Endothelial cell (in vitro differentiated cells): Measurements from ENCODE around the gene DCTN3. TPM values are rescaled to one million over a fixed set of nuclear protein-coding genes. Genes with fewer than 3 reads are reported as not detected.

ENCODE experiments used
- DNase-seq: peaks from one replicate; pipeline ENCODE4 v3.0.0; 2021; ENCODE audit warnings: low spot score
- H3K27ac Mint-ChIP-seq: one replicate; pipeline ENCODE4 v1.8.0; 2021; ENCODE audit warnings: mixed read lengths, inconsistent platforms; ENCODE audit not compliant: unreplicated experiment
- H3K27me3 Mint-ChIP-seq: one replicate; pipeline ENCODE4 v1.8.0; 2021; ENCODE audit warnings: mild to moderate bottlenecking, moderate library complexity, mixed read lengths, inconsistent platforms; ENCODE audit not compliant: unreplicated experiment
- H3K36me3 Mint-ChIP-seq: one replicate; pipeline ENCODE4 v1.8.0; 2021; ENCODE audit warnings: mild to moderate bottlenecking, low read depth, mixed read lengths, inconsistent platforms; ENCODE audit not compliant: unreplicated experiment
- H3K4me1 Mint-ChIP-seq: one replicate; pipeline ENCODE4 v1.8.0; 2021; ENCODE audit warnings: mild to moderate bottlenecking, mixed read lengths, inconsistent platforms; ENCODE audit not compliant: unreplicated experiment
- H3K4me3 Mint-ChIP-seq: one replicate; pipeline ENCODE4 v1.8.0; 2021; ENCODE audit warnings: mild to moderate bottlenecking, mixed read lengths, inconsistent platforms; ENCODE audit not compliant: unreplicated experiment
- H3K9me3 Mint-ChIP-seq: one replicate; pipeline ENCODE4 v1.8.0; 2021; ENCODE audit warnings: mixed read lengths, inconsistent platforms; ENCODE audit not compliant: unreplicated experiment
- CTCF ChIP-seq: fragments of 200-600 bp; sonication (generic); IDR thresholded peaks from one replicate; pipeline ENCODE4 v1.5.0; 2021; ENCODE audit warnings: antibody characterized with exemption; ENCODE audit not compliant: unreplicated experiment
- total RNA-seq: library from RNA; stranded (reverse); fragmentation: NEBNext Ultra II Directional; extraction: Animal tissue kit (Norgen Biotek cat#: 25700); gene quantifications from one replicate; pipeline ENCODE4 v1.2.1, GENCODE V29; 2021; ENCODE audit not compliant: unreplicated experiment

The DCTN3 gene
- total RNA-seq, 1 donor from 2014 or later: 81.5 TPM

- H3K27me3 Mint-ChIP-seq: peaks cover under 1% of the 10 kb centered on the region
- TF ChIP-seq CTCF: no peak
- no peak overlapping the region for H3K4me3 Mint-ChIP-seq
- peaks cover 10% of the 10 kb centered on the region for H3K4me1 Mint-ChIP-seq
- H3K36me3 Mint-ChIP-seq: no peaks in the 10 kb centered on the region
- no peak for DNase-seq
- H3K9me3 Mint-ChIP-seq: no peaks in the 10 kb centered on the region
- H3K27ac Mint-ChIP-seq: no peak overlapping the region
Measured at GRCh38 chr9:34599546-34599945, 20.7 kb downstream of the DCTN3 start.

- no peak for TF ChIP-seq CTCF
- H3K4me3 Mint-ChIP-seq: no peak overlapping the region
- no peak for DNase-seq
- H3K27me3 Mint-ChIP-seq: peaks cover 15% of the 10 kb centered on the region
- no peaks in the 10 kb centered on the region for H3K9me3 Mint-ChIP-seq
- peaks cover 7% of the 10 kb centered on the region for H3K36me3 Mint-ChIP-seq
- no peak overlapping the region for H3K27ac Mint-ChIP-seq
- peaks cover 17% of the 10 kb centered on the region for H3K4me1 Mint-ChIP-seq
Measured at GRCh38 chr9:34594177-34594576, 26.1 kb downstream of the DCTN3 start.

DNA sequence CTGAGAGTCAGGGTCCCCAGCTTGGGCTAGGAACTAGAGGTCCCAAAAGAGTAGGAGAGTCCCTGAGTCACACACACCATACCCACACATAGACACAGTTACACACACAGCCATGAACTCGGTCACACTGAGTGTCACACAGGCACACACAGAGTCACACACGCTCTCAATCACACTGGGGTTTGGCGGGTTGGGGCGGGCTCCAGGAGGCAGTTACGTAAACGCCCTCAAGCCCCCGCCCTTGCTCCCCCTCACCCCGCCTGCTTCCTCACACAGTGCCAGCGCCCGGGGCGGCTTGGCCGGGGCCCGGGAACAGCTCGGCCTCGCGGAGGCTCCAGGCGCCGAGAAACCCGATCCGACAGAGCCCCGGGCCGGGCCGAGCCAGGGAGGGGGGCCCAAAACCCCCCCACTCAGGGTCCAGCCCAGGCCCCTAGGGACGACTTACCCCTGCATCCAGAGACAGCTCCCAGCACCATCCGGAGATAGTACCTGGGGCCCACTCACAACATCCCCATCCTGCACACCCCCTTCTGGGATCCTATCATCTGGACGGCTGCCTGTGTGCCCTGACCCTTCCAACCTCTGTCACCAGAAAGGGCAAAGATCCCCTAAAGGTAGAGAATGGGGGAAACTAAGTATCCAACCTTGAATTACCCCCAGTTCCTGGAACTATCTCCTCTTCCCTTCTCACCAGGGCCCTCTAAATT is 27.2 kb downstream of the DCTN3 start:
- H3K4me1 Mint-ChIP-seq: peaks cover 25% of the 10 kb centered on the region
- TF ChIP-seq CTCF: no peak
- H3K9me3 Mint-ChIP-seq: no peaks in the 10 kb centered on the region
- H3K4me3 Mint-ChIP-seq: peak overlapping the region; percentile 57
- H3K27me3 Mint-ChIP-seq: peaks cover 25% of the 10 kb centered on the region
- no peak for DNase-seq
- H3K36me3 Mint-ChIP-seq: peaks cover 14% of the 10 kb centered on the region
- no peak overlapping the region for H3K27ac Mint-ChIP-seq

DNA sequence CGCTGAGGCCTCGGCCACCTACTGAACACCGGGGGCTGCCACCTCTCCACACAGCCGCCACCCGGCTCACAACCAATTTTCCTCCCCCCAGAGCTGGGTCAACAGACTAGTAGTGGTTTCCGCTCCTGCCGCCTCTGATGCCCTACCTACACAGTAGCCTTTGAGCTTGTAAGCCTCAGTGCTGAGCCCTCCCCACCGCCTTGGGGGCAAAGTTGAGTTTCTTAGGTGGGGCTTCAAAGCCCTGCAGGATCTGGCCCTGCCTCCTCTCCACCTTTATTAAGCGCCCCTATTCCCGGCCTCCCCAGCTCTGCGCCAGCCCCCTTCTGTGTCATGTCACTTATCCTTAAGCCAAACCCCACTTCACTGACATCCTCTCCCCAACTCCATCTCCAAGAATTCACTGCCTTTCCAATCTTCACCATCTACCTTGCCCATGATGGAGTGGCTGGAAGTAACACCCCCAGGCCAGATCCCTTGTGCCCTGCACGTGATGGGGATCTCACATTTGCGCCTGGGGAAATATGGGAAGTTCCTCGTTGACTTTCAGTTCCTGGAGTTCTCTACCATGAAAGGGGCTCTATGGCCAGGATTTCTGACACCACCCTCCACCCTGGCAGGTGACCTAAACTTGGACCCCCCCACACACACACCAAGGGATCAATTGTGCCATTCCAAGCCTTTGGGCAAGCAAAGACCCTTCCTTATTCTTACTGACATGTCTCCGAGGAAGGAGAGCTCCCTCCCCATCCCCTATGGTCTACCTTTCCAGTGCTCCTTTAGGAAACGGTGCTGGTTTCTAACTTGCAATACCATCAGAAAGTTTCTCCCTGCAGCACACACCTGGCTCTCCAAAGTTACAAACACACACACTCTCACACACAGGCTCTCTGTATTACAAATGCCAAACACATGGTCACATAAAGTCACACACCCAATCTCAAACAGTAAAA is 28.1 kb downstream of the DCTN3 start:
- H3K36me3 Mint-ChIP-seq: peaks cover 14% of the 10 kb centered on the region
- H3K4me1 Mint-ChIP-seq: peaks cover 21% of the 10 kb centered on the region
- H3K9me3 Mint-ChIP-seq: no peaks in the 10 kb centered on the region
- peaks cover 34% of the 10 kb centered on the region for H3K27me3 Mint-ChIP-seq
- H3K27ac Mint-ChIP-seq: no peak overlapping the region
- peak overlapping the region; percentile 29 for H3K4me3 Mint-ChIP-seq
- no peak for DNase-seq
- TF ChIP-seq CTCF: no peak
